ENCODE data around the gene EXOC6B. TPM values are rescaled to one million over a fixed set of nuclear protein-coding genes. Genes with fewer than 3 reads are reported as not detected.

EXOC6B gene
- total RNA-seq, 3 donors from 2014 or later: 6.5 to 7.3 (median 6.8) TPM

DNA sequence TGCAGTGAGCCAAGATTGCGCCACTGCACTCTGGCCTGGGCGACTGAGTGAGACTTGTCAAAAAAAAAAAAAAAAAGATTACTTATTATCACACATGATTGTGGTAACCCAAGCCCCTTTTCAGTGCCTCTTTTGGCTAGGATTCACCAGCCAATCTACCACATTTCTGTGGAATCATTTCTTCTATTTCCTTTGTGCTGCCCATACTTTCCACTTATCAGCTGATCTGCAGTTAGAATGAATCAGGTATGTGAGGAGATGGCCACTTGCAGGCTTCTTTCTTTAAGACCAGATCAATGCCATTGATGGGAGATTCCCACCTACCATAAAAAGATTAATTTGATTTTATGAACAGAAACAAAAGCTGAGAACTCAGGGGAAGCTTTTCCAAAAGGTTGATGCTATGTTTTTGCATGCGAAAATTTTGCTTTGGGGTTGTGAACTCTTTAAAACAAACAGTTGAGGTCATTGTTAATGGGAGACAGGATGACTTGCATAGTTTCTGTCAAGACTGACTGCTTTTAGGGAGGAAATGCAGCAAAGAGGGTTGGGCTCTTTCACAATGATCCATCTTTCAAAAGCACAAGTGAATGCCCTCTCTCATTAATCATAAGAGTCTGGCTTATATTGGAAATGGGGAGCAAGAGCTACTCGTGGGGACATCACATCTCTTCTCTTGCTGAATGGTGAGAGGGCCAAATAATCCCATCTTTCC lies 611.2 kb downstream of the EXOC6B start:
- no peak for ATAC-seq
- Mint-ChIP-seq H3K9me3 (no peaks in the 10 kb centered on the region), H3K4me3 (no peak overlapping the region), H3K36me3 (ENCODE audit: insufficient read depth) (peaks cover 2% of the 10 kb centered on the region), H3K4me1 (ENCODE audit: low read depth) (no peaks in the 10 kb centered on the region), H3K27me3 (ENCODE audit: low read depth) (no peaks in the 10 kb centered on the region)
- no peak for DNase-seq

DNA sequence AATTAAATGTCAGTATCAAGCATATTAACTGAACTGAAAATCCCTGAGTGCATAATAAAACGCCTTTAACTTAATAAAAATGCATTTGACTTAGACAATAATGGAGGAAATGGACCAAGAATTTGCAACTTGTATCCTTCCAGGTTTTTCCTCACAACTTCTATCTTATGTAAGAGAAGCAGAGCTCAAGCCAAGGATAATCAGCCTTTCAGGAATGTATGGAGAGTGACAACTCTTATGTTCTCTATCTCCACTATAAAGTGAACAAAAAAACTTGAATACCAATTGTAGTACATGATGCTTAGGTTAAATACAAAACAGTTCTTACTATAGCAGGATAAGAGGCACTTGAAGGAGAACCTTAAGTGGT lies 613.4 kb downstream of the EXOC6B start:
- DNase-seq: no peak
- no peaks in the 10 kb centered on the region for H3K9me3 Mint-ChIP-seq
- H3K4me1 Mint-ChIP-seq (ENCODE audit: low read depth): no peaks in the 10 kb centered on the region
- no peak overlapping the region for H3K4me3 Mint-ChIP-seq
- no peaks in the 10 kb centered on the region for H3K27me3 Mint-ChIP-seq (ENCODE audit: low read depth)
- ATAC-seq: no peak
- peaks cover 2% of the 10 kb centered on the region for H3K36me3 Mint-ChIP-seq (ENCODE audit: insufficient read depth)

DNA sequence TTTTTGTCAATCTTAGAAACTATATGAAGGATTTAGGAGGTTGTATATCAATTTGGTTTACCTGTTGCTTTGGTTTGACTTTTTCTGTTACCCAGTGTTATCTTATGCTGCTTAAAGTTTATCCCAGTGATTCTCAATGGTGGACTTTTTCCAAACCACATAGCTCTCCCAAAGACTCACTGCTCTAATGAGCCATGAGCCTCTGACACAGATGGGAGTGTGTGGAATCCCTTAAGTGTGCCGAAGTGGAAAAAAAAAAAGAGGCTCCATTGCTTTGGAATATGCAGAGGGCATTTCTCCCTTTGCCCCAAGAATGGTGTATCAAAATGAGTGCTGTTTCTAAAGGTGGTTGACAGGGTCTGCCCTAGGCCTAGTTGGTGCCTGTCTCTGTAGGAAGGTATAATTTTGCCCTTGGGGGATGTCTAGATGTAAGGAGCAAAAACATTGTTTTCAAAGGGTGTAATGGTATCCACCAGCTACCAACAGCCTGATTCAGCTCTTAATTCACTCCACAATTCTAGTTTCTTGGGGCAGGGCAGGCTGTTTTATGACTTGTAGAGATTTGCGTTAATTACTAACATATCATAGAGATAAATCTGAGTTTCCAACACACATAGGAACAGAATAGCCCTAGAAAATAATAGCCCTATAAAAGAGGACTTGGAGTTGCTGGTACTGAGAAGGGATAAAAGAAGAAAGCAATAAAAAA lies 613.9 kb downstream of the EXOC6B start:
- no peak for DNase-seq
- no peaks in the 10 kb centered on the region for H3K4me1 Mint-ChIP-seq (ENCODE audit: low read depth)
- ATAC-seq: no peak
- H3K9me3 Mint-ChIP-seq: no peaks in the 10 kb centered on the region
- H3K4me3 Mint-ChIP-seq: no peak overlapping the region
- no peaks in the 10 kb centered on the region for H3K27me3 Mint-ChIP-seq (ENCODE audit: low read depth)
- H3K36me3 Mint-ChIP-seq (ENCODE audit: insufficient read depth): peaks cover 2% of the 10 kb centered on the region

DNA sequence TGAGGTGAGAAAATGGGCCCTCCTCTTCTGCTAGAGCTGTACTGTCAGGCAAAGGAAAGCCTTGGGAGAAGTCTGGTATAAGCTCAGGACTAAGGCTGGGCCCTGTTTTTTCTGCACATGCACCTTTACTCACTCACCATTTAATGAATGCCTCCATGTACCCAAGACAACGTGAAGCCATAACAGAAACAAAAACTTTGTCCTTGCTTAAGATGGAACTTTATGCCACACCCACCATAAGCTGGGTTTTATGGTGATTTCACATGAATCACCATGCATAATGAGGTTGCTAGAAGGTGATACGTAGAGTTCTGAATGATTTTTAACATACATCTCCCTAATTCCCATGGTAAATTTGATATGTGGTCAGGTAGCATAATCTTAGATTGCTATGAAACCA lies 614.5 kb downstream of the EXOC6B start:
- Mint-ChIP-seq H3K36me3 (ENCODE audit: insufficient read depth) (no peaks in the 10 kb centered on the region), H3K4me3 (no peak overlapping the region), H3K4me1 (ENCODE audit: low read depth) (no peaks in the 10 kb centered on the region), H3K27me3 (ENCODE audit: low read depth) (no peaks in the 10 kb centered on the region), H3K9me3 (no peaks in the 10 kb centered on the region)
- DNase-seq: no peak
- no peak for ATAC-seq

DNA sequence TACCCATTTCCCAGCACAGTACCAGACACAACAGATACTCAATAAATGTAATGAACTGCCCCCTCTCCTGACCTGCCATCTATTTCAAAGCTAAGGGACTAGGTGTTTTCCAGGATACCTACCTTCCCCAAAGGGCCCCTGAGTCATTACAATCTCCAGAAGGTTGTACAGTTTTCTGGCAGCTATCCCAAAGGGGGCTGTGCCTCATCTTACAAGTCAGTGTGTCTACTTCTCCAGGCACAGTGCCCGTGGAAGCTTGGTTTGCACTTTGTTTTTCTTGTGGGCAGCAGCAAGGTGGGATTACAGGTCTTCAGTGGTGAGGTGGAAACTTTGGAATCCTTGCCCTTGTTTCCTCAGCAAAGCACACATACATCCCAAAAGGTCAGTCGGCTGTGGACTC lies 615.4 kb downstream of the EXOC6B start:
- Mint-ChIP-seq H3K27me3 (ENCODE audit: low read depth) (no peaks in the 10 kb centered on the region), H3K9me3 (no peaks in the 10 kb centered on the region), H3K4me3 (no peak overlapping the region), H3K36me3 (ENCODE audit: insufficient read depth) (no peaks in the 10 kb centered on the region), H3K4me1 (ENCODE audit: low read depth) (no peaks in the 10 kb centered on the region)
- DNase-seq (no peak), ATAC-seq (no peak)

DNA sequence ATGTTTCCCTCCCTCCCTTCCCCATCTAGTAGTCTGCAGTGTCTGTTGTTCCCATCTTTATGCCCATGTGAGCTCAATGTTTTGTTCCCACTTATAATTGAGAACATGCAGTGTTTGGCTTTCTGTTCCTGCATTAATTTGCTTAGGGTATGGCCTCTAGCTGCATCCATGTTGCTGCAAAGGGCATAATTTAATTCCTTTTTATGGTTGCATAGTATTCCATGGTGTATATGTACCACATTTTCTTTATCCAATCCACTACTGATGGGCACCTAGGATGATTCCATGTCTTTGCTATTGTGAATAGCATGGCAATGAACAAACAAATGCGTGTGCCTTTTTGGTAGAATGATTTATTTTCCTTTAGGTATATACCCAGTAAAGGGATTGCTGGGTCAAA lies 617.6 kb downstream of the EXOC6B start:
- no peaks in the 10 kb centered on the region for H3K36me3 Mint-ChIP-seq (ENCODE audit: insufficient read depth)
- no peaks in the 10 kb centered on the region for H3K27me3 Mint-ChIP-seq (ENCODE audit: low read depth)
- ATAC-seq: no peak
- no peaks in the 10 kb centered on the region for H3K9me3 Mint-ChIP-seq
- DNase-seq: no peak
- H3K4me3 Mint-ChIP-seq: no peak overlapping the region
- no peaks in the 10 kb centered on the region for H3K4me1 Mint-ChIP-seq (ENCODE audit: low read depth)

DNA sequence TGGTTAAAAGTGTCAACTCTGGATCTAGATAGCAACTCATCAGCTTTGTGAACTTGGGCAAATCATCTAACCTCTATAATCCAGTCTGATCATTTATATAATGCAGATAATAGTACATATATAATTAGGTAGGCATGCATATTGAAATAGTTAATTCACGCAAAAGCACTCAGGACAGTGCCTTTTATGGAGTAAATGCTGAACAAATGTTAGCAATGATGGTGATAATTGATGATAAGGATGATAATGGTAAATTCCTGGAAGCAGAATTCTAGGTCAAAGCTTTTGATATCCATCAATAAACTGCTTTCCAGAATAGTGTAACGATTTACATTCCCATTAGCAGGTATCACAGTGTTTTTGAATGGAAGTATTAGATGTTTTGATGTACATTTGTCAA lies 618.5 kb downstream of the EXOC6B start:
- Mint-ChIP-seq H3K4me1 (ENCODE audit: low read depth) (no peaks in the 10 kb centered on the region), H3K9me3 (no peaks in the 10 kb centered on the region), H3K4me3 (no peak overlapping the region), H3K27me3 (ENCODE audit: low read depth) (no peaks in the 10 kb centered on the region), H3K36me3 (ENCODE audit: insufficient read depth) (no peaks in the 10 kb centered on the region)
- ATAC-seq (no peak), DNase-seq (no peak)

DNA sequence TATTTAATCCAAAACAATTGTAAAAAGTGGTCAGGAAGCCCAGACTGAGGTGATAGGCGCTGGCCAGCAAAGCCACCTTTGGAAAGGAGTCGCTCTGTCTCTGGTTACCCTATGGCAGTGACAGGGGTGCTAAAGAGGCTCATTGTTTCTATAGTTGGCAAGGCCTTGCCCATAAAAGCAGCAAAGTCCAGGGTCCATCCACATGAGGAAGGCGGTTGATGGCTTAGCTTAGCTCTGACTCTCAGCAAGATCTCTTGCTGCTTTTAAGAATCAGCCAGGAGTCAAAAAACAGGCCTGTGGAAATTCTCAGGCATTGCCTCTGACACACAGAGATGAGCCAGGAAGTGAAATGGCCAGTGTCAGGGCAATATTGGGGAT lies 620.3 kb downstream of the EXOC6B start:
- ATAC-seq (no peak), DNase-seq (no peak)
- Mint-ChIP-seq H3K4me1 (ENCODE audit: low read depth) (no peaks in the 10 kb centered on the region), H3K27me3 (ENCODE audit: low read depth) (no peaks in the 10 kb centered on the region), H3K4me3 (no peak overlapping the region), H3K9me3 (no peaks in the 10 kb centered on the region), H3K36me3 (ENCODE audit: insufficient read depth) (no peaks in the 10 kb centered on the region)

DNA sequence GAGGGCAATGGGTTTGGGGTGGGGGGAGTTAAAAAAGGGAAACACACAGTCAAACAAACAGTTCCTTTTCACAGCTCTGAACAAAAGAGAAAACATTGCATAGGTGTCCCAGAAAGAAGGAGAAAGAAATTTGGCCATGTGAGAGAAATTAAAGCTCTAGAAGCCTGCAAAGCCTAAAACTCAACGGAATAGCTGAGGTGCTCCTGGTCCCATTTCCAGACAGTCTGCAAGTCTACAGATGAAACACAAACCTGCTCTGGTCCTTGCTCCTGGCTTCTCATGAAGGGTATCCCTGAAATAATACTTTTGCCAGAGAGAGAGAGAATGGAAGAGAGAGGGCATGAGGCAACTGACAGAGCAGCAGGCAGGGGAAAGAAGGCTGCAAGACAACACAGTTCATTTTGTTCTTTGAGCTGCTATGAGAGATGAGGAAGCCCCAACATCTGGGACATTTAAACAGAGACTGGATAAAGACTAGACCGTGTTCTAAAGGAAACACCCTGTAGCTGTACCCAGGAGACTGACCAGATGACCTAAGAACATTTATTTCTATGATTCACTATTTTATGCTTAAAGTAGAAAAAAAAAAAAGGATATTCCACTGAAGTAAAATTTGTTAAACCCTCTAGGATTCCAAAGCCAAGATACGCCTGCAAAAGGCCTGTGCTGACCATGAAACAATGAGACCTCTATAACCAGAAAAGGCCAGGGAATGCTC lies 620.9 kb downstream of the EXOC6B start:
- DNase-seq: no peak
- Mint-ChIP-seq H3K36me3 (ENCODE audit: insufficient read depth) (no peaks in the 10 kb centered on the region), H3K4me1 (ENCODE audit: low read depth) (no peaks in the 10 kb centered on the region), H3K4me3 (no peak overlapping the region), H3K9me3 (no peaks in the 10 kb centered on the region), H3K27me3 (ENCODE audit: low read depth) (no peaks in the 10 kb centered on the region)
- ATAC-seq: no peak

DNA sequence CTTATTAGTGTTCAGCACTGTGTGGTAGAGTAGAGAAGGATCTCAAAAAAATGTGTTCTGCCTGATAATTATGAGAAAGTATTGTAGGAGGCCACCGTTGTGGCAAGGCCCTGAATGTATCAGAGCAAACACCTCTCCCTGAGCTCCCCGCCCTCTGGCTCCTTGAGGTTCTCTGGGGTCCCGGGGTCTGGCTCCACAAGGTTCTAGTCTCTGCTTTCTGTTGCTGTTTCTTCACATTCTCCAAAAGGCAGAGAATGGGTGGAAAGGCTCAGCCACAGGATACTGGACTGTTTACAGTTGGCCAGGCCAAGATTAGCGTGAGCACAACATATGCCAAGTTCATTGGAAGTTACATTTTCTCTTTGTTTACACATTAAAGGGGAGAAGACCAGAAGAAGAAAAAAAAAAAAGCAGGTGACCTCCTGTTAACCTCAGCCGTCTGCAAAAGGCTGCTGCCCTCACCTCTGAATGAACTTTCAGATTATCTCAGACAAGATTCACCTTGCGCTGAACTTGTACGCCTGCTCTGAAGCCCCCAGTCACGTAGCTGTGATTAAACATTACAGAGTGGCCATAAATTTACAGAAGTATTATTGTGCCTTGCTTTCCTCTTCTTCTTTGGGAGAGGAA lies 621.6 kb downstream of the EXOC6B start:
- Mint-ChIP-seq H3K4me3 (no peak overlapping the region), H3K9me3 (no peaks in the 10 kb centered on the region), H3K36me3 (ENCODE audit: insufficient read depth) (no peaks in the 10 kb centered on the region), H3K4me1 (ENCODE audit: low read depth) (no peaks in the 10 kb centered on the region), H3K27me3 (ENCODE audit: low read depth) (no peaks in the 10 kb centered on the region)
- ATAC-seq: no peak
- no peak for DNase-seq

DNA sequence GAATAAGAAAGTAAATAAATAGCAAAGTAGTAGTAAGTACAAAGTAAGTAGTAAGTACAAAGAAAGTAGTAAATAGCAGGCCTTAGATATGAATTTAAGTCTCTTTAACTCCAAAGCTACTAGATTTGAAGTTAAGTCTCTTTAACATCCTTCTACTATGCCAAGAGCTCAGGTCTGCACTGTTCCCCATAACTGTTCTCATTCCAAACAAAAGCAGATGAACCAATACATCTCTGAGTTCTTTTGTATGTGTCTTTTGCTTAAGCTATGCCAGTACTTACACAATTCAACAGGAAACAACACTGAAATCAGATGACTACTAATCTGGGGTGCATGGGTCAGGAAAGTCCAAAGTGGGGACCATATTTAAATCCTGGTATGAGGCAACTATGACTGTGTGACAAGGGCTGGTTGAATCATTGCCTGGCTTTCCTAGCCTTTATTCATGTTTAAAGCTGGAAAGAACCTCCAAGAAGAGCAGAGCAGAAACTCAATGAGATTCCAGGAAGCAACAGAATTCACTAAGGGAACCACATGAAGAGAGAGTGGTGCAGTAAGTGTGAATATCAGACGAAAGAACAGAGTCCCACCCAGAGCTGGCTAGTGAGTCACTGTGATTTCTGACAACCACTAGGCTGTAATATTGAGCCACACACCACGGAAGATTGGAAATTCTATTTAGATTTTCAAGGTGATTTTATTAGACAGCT lies 627.1 kb downstream of the EXOC6B start:
- Mint-ChIP-seq H3K4me3 (no peak overlapping the region), H3K36me3 (ENCODE audit: insufficient read depth) (no peaks in the 10 kb centered on the region), H3K9me3 (no peaks in the 10 kb centered on the region), H3K4me1 (ENCODE audit: low read depth) (no peaks in the 10 kb centered on the region), H3K27me3 (ENCODE audit: low read depth) (no peaks in the 10 kb centered on the region)
- DNase-seq (no peak), ATAC-seq (no peak)

DNA sequence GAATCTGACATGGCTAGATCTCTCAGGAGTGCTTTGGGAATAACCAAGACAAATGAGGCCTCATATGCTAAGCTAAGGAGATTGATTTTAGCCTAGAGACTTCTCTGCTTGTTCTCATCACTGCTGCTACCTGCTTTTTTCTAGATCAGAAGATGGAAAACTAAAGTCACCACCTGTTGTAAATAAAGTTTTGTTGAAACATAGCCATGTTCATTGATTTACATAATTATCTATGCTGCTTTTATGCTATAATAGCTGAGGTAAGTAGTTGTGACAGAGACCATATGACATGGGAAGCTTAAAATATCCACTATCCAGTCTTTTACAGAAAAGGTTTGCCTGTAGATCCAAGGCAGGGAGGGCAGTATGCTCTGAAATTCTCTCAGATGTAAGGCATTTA lies 632.1 kb downstream of the EXOC6B start:
- Mint-ChIP-seq H3K27me3 (ENCODE audit: low read depth) (no peaks in the 10 kb centered on the region), H3K4me1 (ENCODE audit: low read depth) (no peaks in the 10 kb centered on the region), H3K36me3 (ENCODE audit: insufficient read depth) (peaks cover 3% of the 10 kb centered on the region), H3K9me3 (peaks cover 7% of the 10 kb centered on the region), H3K4me3 (no peak overlapping the region)
- ATAC-seq (no peak), DNase-seq (no peak)

DNA sequence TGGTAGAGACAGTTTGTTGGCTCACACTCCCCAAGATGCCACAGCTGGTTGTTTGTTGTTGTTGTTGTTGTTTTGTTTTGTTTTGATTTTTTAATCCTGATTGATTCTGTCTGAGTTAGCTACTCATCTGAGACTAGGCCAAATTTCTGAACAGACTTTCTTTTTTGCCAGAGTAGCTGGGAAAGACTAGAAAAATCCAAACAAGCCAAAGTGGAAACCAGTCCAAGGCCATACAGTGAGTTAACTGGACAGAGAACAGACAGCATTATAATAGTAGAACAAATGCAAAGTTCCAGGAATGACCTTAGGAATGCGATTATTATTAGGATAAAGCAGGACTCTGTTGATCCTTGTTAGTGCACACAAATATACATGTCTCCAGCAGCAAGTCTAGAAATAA lies 634.4 kb downstream of the EXOC6B start:
- no peaks in the 10 kb centered on the region for H3K27me3 Mint-ChIP-seq (ENCODE audit: low read depth)
- no peak for DNase-seq
- peaks cover 10% of the 10 kb centered on the region for H3K9me3 Mint-ChIP-seq
- no peak for ATAC-seq
- H3K4me3 Mint-ChIP-seq: no peak overlapping the region
- H3K36me3 Mint-ChIP-seq (ENCODE audit: insufficient read depth): peaks cover 8% of the 10 kb centered on the region
- no peaks in the 10 kb centered on the region for H3K4me1 Mint-ChIP-seq (ENCODE audit: low read depth)

DNA sequence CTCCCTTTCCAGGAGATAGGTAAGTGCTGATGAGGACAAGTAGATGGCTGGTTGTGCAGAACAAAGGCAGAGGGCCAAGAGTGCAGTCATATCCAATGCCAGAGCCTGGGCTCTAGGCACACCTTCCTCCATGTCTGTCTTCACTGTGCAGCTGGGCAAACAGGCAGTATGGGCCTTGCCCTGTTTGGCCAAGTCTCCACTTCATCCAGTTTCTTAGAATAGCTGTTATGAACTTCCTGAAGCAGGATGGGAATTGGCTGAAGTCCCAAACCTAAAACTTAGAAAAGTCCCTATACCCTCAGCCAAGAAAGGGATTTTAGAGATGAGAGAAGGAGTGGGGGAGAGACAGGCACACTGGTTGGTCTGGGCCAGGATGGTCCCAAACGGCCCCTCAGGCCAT lies 640.6 kb downstream of the EXOC6B start:
- Mint-ChIP-seq H3K9me3 (peaks cover 3% of the 10 kb centered on the region), H3K27me3 (ENCODE audit: low read depth) (no peaks in the 10 kb centered on the region), H3K4me3 (no peak overlapping the region), H3K36me3 (ENCODE audit: insufficient read depth) (peaks cover 9% of the 10 kb centered on the region), H3K4me1 (ENCODE audit: low read depth) (no peaks in the 10 kb centered on the region)
- ATAC-seq (no peak), DNase-seq (no peak)

Measured in activated T-cell treated with anti-CD3 and anti-CD28 coated beads, Interleukin-2, amount 50 U/mL, for 4 hours (primary cell).